GM12878 (cell line): ENCODE measurements around the gene KIFBP. TPM values are rescaled to one million over a fixed set of nuclear protein-coding genes. Genes with fewer than 3 reads are reported as not detected.
A peak's percentile ranks its signal among the peaks of the same experiment; 100 is the strongest.

ENCODE experiments used
- BHLHE40 ChIP-seq, 2 experiments: fragments of 450-650 bp in 1 of 2; IDR thresholded peaks; 2 replicates each; pipeline ENCODE4 v1.6.1; 2011 to 2017; ENCODE audit warnings: low read depth in 2 of 2, borderline replicate concordance in 1 of 2, improper control_type of control experiment in 1 of 2, low read length in 1 of 2, mild to moderate bottlenecking in 1 of 2
- CREM ChIP-seq: IDR thresholded peaks from 2 replicates; pipeline ENCODE4 v1.6.1; 2014; ENCODE audit warnings: antibody characterized with exemption, low read depth
- DPF2 ChIP-seq: fragments of 450-650 bp; IDR thresholded peaks from 2 replicates; pipeline ENCODE4 v1.6.1; 2017; ENCODE audit warnings: mild to moderate bottlenecking
- E4F1 ChIP-seq: fragments of 450-650 bp; IDR thresholded peaks from 2 replicates; pipeline ENCODE4 v1.6.1; 2018; ENCODE audit warnings: borderline replicate concordance, mild to moderate bottlenecking; ENCODE audit not compliant: partially characterized antibody
- EED ChIP-seq: sonication (generic); IDR thresholded peaks from 2 replicates; pipeline ENCODE4 v1.6.1; 2016; ENCODE audit warnings: antibody characterized with exemption, low read depth
- EP300 ChIP-seq, 2 experiments: fragments of 150-350 bp in 1 of 2; IDR thresholded peaks; 2 replicates each; pipeline ENCODE4 v1.6.1; 2011 to 2012; ENCODE audit warnings: low read depth in 2 of 2, low read length in 2 of 2, borderline replicate concordance in 1 of 2, improper control_type of control experiment in 1 of 2, inconsistent platforms in 1 of 2; ENCODE audit not compliant: control insufficient read depth in 1 of 2
- JUND ChIP-seq: IDR thresholded peaks from 2 replicates; pipeline ENCODE4 v1.6.1; 2012; ENCODE audit warnings: low read depth, mild to moderate bottlenecking, low read length, improper control_type of control experiment, moderate library complexity
- MEF2B ChIP-seq: fragments of 450-650 bp; IDR thresholded peaks from 2 replicates; pipeline ENCODE4 v1.6.1; 2018; ENCODE audit warnings: mild to moderate bottlenecking, moderate library complexity; ENCODE audit not compliant: partially characterized antibody, poor library complexity, severe bottlenecking
- MLLT1 ChIP-seq: fragments of 450-650 bp; IDR thresholded peaks from 2 replicates; pipeline ENCODE4 v1.6.1; 2016; ENCODE audit warnings: mild to moderate bottlenecking
- MXI1 ChIP-seq: fragments of 150-350 bp; IDR thresholded peaks from 2 replicates; pipeline ENCODE4 v1.6.1; 2011; ENCODE audit warnings: low read depth, mild to moderate bottlenecking, inconsistent platforms, low read length, improper control_type of control experiment
- NBN ChIP-seq: fragments of 450-650 bp; IDR thresholded peaks from 2 replicates; pipeline ENCODE4 v1.6.1; 2016
- NR2F1 ChIP-seq: fragments of 450-650 bp; conservative IDR thresholded peaks from 2 replicates; pipeline ENCODE4 v1.6.1; 2017; ENCODE audit warnings: mild to moderate bottlenecking
- POLR2A ChIP-seq: IDR thresholded peaks from 2 replicates; pipeline ENCODE4 v1.6.1; 2011; ENCODE audit warnings: low read depth, mild to moderate bottlenecking, low read length
- RFX5 ChIP-seq: IDR thresholded peaks from 2 replicates; pipeline ENCODE4 v1.6.1; 2011; ENCODE audit warnings: low read depth, low read length, improper control_type of control experiment
- RUNX3 ChIP-seq: IDR thresholded peaks from 2 replicates; pipeline ENCODE4 v1.6.1; 2012; ENCODE audit warnings: low read length, inconsistent platforms
- SMAD5 ChIP-seq: IDR thresholded peaks from 2 replicates; pipeline ENCODE4 v1.6.1; 2016; ENCODE audit warnings: antibody characterized with exemption, low read depth
- SRF ChIP-seq, 2 experiments: IDR thresholded peaks; 2 replicates each; pipeline ENCODE4 v1.6.1; 2011; ENCODE audit warnings: low read depth in 2 of 2, low read length in 2 of 2, mild to moderate bottlenecking in 1 of 2, moderate library complexity in 1 of 2
- SUZ12 ChIP-seq: fragments of 200-600 bp; sonication (generic); IDR thresholded peaks from one replicate; pipeline ENCODE4 v1.6.1; 2018; ENCODE audit warnings: antibody characterized with exemption, mild to moderate bottlenecking; ENCODE audit not compliant: unreplicated experiment
- WRNIP1 ChIP-seq: IDR thresholded peaks from 2 replicates; pipeline ENCODE4 v1.6.1; 2011; ENCODE audit warnings: low read depth, low read length, improper control_type of control experiment, borderline replicate concordance
- polyA plus RNA-seq, 11 experiments: library from polyadenylated mRNA; depleted of rRNA in 4 of 11; unstranded in 6 of 11; stranded (reverse) in 5 of 11; fragments of >200 nt; fragmentation: Nextera tagmentation in 4 of 11; fragmentation: Illumina TruSeq in 1 of 11; extraction: Ambion mirVana in 4 of 11; extraction: Trizol in 1 of 11; gene quantifications; 1 replicate in 1 of 11; 2 replicates in 10 of 11; pipeline versions ENCODE4 v1.2.1 to v1.2.3, GENCODE V29; 2011 to 2016; ENCODE audit warnings: inconsistent platforms in 2 of 11, missing spikeins in 2 of 11, low read depth in 1 of 11
- total RNA-seq, 4 experiments: library from RNA; depleted of rRNA in 3 of 4; stranded (reverse); fragments of >200 nt in 3 of 4; fragmentation: Illumina TruSeq in 1 of 4; extraction: Trizol in 1 of 4; gene quantifications; 2 replicates each; pipeline versions ENCODE4 v1.2.1 to v1.2.3, GENCODE V29; 2013 to 2021

KIFBP gene
- total and polyA plus RNA-seq, 10 of the 15 experiments (the other 5 are each of a cell fraction or from before 2014, with no cell fraction given), result 8.6 to 29.5 (median 18.7) TPM

- TF ChIP-seq WRNIP1 (no peak), SMAD5 (no peak), MLLT1 (0 out of 2 replicates have a peak, but pooled peaks have one; percentile 45), SUZ12 (no peak), RFX5 (no peak), NBN (0 out of 2 replicates have a peak, but pooled peaks have one; percentile 39), JUND (no peak), CREM (0 out of 2 replicates have a peak, but pooled peaks have one; percentile 32), EED (peak; percentile 58; the same call in 1 of the 2 replicates), BHLHE40 (IDR thresholded peaks at IDR 0.05; ENCODE audit: borderline replicate concordance in 1 of 2, low read depth in 2 of 2, low read length in 1 of 2) (peak in 1 of 2 experiments; percentile 33; a peak in 1 of 4 replicates), MEF2B (peak; percentile 45), SRF (IDR thresholded peaks at IDR 0.05; ENCODE audit: low read depth in 2 of 2, low read length in 2 of 2) (no peak), EP300 (IDR thresholded peaks at IDR 0.05; ENCODE audit: borderline replicate concordance in 1 of 2, control insufficient read depth in 1 of 2, low read depth in 2 of 2, low read length in 2 of 2) (peak in 1 of 2 experiments; percentile 70; a peak in 2 of 4 replicates), MXI1 (no peak), DPF2 (no peak; the same call in 1 of the 2 replicates), E4F1 (no peak), RUNX3 (peak; percentile 38; the same call in 1 of the 2 replicates), POLR2A (peak; percentile 67), NR2F1 (peak; percentile 45; the same call in 1 of the 2 replicates)
These were observed 72.9 kb downstream of the KIFBP start (continued) for GRCh38 chr10:69061305-69062161.
